ENCODE measurements around the gene OXCT2.
A peak's percentile ranks its signal among the peaks of the same experiment; 100 is the strongest.
"Not testable (repeated sequence)": the region's sequence is repeated elsewhere in the genome, so short reads cannot be mapped to it uniquely, and the experiment has no call there.

The OXCT2 gene

DNA sequence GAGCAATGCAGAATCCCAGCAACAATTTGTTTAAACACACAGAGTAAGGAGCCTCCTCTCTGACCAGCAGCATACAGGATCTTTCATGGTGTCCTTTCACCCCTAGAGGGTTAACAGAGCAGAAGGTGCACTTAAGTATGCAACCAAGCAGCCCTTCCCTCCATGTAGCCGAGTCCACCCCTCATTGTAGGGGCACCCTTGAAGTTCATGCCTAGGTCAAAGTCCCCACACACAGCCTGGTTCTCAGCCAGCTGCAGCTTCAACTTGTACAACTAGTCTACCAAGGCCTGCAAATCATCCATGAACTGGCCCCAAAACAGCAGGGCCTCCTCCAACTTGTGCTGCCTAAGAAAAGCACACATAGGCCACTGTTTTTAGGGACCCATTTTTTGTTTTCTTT, 24.5 kb upstream of the OXCT2 start:
- TF ChIP-seq, protein P1, sequence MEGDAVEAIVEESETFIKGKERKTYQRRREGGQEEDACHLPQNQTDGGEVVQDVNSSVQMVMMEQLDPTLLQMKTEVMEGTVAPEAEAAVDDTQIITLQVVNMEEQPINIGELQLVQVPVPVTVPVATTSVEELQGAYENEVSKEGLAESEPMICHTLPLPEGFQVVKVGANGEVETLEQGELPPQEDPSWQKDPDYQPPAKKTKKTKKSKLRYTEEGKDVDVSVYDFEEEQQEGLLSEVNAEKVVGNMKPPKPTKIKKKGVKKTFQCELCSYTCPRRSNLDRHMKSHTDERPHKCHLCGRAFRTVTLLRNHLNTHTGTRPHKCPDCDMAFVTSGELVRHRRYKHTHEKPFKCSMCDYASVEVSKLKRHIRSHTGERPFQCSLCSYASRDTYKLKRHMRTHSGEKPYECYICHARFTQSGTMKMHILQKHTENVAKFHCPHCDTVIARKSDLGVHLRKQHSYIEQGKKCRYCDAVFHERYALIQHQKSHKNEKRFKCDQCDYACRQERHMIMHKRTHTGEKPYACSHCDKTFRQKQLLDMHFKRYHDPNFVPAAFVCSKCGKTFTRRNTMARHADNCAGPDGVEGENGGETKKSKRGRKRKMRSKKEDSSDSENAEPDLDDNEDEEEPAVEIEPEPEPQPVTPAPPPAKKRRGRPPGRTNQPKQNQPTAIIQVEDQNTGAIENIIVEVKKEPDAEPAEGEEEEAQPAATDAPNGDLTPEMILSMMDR (IDR thresholded peaks at IDR 0.05; ENCODE audit: extremely low read depth, insufficient read depth, missing control alignments): no peak
- in situ Hi-C loops (cut with MboI; ENCODE audit: low pct_unique_long_range_greater_than_20kb, low sequenced_read_pairs, unreplicated experiment): no loop called here

DNA sequence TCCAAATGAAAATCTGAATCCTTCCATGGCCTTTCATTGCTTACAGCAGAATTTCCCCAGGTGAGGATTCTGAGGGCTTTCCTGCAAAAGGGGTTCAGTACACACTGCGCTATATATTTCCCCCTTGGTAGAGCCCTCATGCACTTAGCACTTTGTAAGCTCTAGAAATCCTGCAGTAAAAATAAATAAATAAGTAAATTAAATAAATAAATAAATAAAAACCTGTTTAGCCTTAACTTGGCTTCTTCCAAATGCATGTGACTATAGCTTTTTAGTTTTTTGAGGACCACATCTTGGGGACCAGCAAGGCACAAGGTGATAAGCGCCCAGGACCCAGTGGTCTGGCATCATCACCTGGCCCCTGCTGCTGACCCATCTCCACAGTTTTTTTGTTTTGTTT, 20.7 kb upstream of the OXCT2 start:
- DNase-seq (ENCODE audit: low spot score): no peak
- in situ Hi-C loops (cut with MboI; ENCODE audit: low pct_unique_long_range_greater_than_20kb, low sequenced_read_pairs, unreplicated experiment): no loop called here
- TF ChIP-seq, protein P1 (IDR thresholded peaks at IDR 0.05; ENCODE audit: extremely low read depth, insufficient read depth, missing control alignments): no peak

More for the DNA sequence above, 24.5 kb upstream of the OXCT2 start:
- no peak for DNase-seq (ENCODE audit: low spot score)

DNA sequence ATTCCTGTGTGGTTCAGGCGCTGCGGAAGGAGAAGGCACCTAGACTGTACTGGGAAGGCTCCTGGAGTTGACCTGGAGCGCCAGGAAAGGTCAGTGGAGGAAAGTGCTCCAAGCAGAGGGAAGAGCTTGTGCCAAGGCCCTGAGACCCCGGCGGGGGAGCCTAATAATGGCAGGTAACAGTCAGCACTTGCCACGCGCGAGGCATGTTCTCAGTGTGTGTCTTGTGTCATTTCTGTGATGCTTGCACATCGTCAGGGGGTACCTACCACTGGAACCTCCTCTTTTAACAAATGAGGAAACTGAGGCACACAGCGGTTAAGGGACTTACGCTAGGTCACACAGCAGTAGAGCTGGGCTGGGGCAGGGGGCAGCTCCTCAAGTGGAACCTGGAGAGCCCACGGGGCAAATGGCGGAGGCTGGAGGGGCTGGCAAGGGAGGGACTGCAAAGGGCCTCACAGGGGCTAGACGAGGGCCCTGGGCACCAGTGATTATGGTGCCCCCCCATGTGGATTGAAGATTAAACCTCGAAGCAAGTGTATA, 18.5 kb upstream of the OXCT2 start:
- TF ChIP-seq, protein P1 (IDR thresholded peaks at IDR 0.05; ENCODE audit: extremely low read depth, insufficient read depth, missing control alignments): no peak
- DNase-seq (ENCODE audit: low spot score): no peak
- in situ Hi-C loops (cut with MboI; ENCODE audit: low pct_unique_long_range_greater_than_20kb, low sequenced_read_pairs, unreplicated experiment): no loop called here

DNA sequence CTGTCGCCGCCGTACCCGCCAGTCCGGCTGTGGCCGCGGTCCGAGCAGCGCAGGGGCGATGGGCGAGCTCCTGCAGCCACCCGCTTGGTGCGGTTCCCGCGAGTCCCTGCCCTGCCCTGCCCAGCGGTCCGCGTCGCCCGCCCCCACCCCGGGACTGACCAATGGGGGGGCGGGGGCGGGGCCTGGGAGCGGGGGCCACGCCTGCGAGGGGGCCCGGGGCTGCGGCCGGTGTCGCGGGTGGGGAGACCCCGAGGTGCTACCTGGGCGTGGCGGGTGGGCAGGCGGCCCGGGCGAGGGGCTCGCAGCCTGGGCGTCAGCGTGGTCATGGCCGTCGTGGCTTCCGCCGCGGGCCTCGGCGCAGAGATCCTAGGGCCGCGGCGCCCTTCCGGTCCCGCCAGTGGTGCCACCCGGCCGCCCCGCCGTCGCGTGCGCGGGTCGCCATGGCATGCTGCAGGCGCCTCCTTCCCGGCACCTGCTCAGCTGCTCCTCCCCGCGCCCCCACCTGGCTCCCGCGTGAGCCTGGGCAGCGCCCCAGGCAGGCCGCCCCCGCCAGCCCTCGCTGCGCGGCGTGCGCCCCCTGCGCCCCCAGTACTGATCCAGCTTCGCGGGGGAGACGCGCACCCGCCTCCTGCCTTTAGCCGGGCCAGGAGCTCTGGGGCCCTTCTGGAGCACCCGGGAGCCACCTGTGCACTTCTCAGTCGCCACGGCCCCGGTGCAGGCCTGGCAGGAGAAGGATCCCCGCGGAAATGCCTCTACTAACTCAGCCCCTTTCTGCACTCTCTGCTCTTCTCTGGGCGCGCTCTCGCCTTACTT, 17.8 kb upstream of the OXCT2 start, which contains the start of gene BMP8B:
TSS of gene BMP8B (minus strand) at position 108 of the 813 bp plus-strand sequence. CDS start 380 bp downstream, outside the sequence.
- in situ Hi-C loops (cut with MboI; ENCODE audit: low pct_unique_long_range_greater_than_20kb, low sequenced_read_pairs, unreplicated experiment): no loop called here
- peak; percentile 86 for DNase-seq (ENCODE audit: low spot score)

DNA sequence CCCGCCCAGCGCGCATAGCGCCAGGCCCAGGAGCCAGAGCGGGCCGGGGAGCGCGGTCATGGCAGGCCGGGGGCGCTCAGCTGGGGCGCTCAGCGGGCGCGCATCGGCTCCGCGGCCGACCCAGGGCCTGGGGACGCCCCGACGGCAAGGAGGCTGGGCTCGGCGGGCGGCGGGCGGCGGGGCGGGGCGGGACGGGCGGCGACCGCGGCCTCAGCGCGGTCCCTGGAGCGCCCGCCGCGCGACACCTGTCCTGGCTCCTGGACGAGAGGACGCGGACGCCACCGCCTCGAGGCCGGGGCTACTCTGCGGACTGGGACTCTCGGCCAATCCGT, 17.2 kb upstream of the OXCT2 start:
- DNase-seq (ENCODE audit: low spot score): peak; percentile 59
- in situ Hi-C loops (cut with MboI; ENCODE audit: low pct_unique_long_range_greater_than_20kb, low sequenced_read_pairs, unreplicated experiment): no loop called here
- TF ChIP-seq, protein P1 (IDR thresholded peaks at IDR 0.05; ENCODE audit: extremely low read depth, insufficient read depth, missing control alignments): no peak

More for the DNA sequence above, 17.8 kb upstream of the OXCT2 start, which contains the start of gene BMP8B:
- TF ChIP-seq, protein P1 (IDR thresholded peaks at IDR 0.05; ENCODE audit: extremely low read depth, insufficient read depth, missing control alignments): no peak

DNA sequence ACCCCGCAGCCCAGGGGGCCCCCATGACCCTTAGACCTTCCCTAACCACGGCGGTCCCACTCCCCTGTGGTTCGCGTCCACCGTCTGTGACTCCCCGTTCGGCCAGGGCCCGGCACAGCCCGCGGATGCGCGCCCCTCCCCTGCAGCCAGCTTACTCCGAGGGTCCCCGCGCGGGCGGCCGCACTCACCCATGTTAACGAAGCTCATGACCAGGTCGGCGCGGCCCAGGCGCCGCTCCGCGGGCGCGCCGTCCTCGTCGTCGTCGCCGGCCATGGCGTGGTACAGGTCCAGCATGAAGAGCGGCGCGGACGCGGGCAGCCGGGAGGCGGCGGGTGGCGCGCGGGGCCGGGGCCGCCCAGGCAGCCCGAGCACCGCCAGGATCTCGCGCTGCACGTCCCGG, 16.8 kb upstream of the OXCT2 start:
- DNase-seq (ENCODE audit: low spot score); in situ Hi-C loops (cut with MboI; ENCODE audit: low pct_unique_long_range_greater_than_20kb, low sequenced_read_pairs, unreplicated experiment): not testable (repeated sequence)

DNA sequence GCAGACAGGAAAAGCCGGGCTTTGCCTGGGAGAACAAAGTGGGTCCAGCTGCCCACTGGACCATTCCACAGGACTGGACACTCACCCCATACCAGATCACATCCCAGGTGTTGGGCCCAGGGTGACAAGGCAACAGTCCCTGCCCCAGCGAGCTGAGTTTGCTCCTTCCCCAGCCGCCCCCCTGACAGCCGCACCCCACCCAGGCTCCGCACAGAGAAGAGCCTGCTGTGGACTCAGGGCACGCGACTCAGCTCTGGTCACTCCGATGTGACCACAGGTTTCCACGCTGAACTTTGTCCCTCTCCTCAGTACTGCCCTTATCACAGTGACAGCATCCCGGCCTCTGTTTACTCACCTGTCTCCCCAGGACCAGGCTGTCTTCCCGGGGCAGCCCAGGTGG, 16.3 kb upstream of the OXCT2 start:
- in situ Hi-C loops (cut with MboI; ENCODE audit: low pct_unique_long_range_greater_than_20kb, low sequenced_read_pairs, unreplicated experiment): no loop called here
- DNase-seq (ENCODE audit: low spot score): no peak
- TF ChIP-seq, protein P1 (IDR thresholded peaks at IDR 0.05; ENCODE audit: extremely low read depth, insufficient read depth, missing control alignments): no peak

DNA sequence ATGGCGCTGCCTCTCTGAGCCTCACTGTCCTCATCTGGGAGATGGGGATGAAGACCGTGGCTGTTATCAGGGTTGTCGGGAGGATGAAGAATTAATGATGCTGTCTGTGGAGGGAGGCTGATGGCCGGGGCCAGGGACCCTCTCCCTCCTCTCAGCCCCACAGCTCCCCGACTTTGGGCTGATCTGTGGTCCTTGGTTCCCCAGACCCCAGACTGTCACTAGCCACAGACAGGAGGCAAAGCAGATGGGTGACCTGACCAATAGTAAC, 15.9 kb upstream of the OXCT2 start:
- DNase-seq (ENCODE audit: low spot score); in situ Hi-C loops (cut with MboI; ENCODE audit: low pct_unique_long_range_greater_than_20kb, low sequenced_read_pairs, unreplicated experiment): not testable (repeated sequence)

DNA sequence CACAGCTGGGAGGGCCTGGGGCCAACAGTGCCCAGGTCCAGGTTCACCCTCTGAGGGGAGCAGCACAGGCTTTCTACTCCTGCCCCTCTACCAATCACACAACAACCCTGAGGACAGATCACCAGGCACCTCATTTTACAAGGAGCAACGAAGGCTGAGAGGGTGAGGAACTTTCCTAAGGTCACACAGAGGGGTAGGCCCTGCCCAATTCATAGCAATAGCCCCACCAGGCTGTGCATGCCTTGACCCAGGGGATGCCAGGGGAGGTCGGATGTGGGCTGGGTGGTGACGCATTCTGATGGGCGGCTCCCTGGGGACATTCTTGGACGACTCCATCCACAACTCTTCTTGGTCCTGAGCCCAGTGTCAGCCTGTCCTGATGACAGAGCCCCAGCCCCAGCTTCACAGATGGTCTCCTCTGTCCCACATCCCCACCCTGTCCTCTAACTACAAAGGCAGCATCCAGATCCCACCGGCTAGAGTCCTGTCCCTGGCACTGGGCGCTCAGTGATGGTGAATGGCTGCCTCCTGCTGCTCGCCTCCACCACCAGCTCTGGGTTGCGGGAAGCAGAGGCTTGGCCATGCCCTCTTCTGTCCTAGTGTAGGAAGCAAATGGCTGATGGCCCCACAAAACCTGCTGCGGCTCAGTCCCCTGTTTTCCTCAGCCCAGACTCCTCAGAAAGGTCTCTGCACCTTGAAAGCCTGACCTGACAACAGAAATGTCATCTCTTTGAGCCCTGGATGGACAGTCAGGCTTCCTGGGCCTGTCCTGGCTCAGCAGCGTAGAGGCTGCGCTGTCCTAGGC, 15.4 kb upstream of the OXCT2 start:
- DNase-seq (ENCODE audit: low spot score); in situ Hi-C loops (cut with MboI; ENCODE audit: low pct_unique_long_range_greater_than_20kb, low sequenced_read_pairs, unreplicated experiment): not testable (repeated sequence)

DNA sequence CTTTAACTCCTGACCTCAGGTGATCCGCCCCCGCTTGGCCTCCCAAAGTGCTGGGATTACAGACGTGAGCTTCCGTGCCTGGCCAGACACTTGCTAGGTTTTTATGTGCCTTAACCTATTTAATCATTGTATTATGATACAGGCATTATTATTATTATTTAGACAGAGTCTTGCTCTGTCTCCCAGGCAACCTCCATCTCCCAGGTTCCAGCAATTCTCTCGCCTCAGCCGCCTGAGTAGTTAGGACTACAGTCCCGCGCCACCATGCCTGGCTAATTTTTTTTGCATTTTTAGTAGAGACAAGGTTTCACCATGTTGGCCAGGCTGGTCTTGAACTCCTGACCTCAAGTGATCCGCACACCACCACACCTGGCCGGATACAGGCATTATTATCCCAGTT, 11.5 kb upstream of the OXCT2 start:
- in situ Hi-C loops (cut with MboI; ENCODE audit: low pct_unique_long_range_greater_than_20kb, low sequenced_read_pairs, unreplicated experiment); DNase-seq (ENCODE audit: low spot score): not testable (repeated sequence)
